Osteoblast (primary cell): ENCODE data around the gene GNAZ. TPM values are rescaled to one million over a fixed set of nuclear protein-coding genes. Genes with fewer than 3 reads are reported as not detected.

Experiments
- DNase-seq: peaks from one replicate; pipeline ENCODE4 v3.0.0; 2011; ENCODE audit warnings: low spot score, mixed read lengths; ENCODE audit not compliant: insufficient read length; ENCODE audit errors: missing footprints
- H2AFZ ChIP-seq: 2 replicates; pipeline ENCODE4 v1.6.0; 2011; ENCODE audit warnings: mild to moderate bottlenecking, low read length
- H3K27ac ChIP-seq: 2 replicates; pipeline ENCODE4 v1.5.1; 2011; ENCODE audit warnings: mild to moderate bottlenecking, low read depth, low read length, moderate library complexity
- H3K27me3 ChIP-seq: 2 replicates; pipeline ENCODE4 v1.6.0; 2012; ENCODE audit warnings: mild to moderate bottlenecking, control low read depth, inconsistent platforms, low read length, moderate library complexity; ENCODE audit not compliant: insufficient read depth
- H3K36me3 ChIP-seq: 2 replicates; pipeline ENCODE4 v1.5.1; 2011; ENCODE audit warnings: mild to moderate bottlenecking, low read length, control low read depth, moderate library complexity; ENCODE audit not compliant: insufficient read depth
- H3K4me1 ChIP-seq: 2 replicates; pipeline ENCODE4 v1.5.1; 2011; ENCODE audit warnings: mild to moderate bottlenecking, low read length, control low read depth, moderate library complexity; ENCODE audit not compliant: insufficient read depth
- H3K4me2 ChIP-seq: 2 replicates; pipeline ENCODE4 v1.6.0; 2011; ENCODE audit warnings: mild to moderate bottlenecking, low read length; ENCODE audit not compliant: insufficient read depth
- H3K4me3 ChIP-seq: fragments of 200-600 bp; sonication (generic); 3 replicates; pipeline ENCODE4 v1.5.1; 2012; ENCODE audit warnings: mild to moderate bottlenecking, low read length, inconsistent platforms; ENCODE audit not compliant: insufficient read depth
- H3K79me2 ChIP-seq: 2 replicates; pipeline ENCODE4 v1.6.0; 2012; ENCODE audit warnings: mild to moderate bottlenecking, low read length, control low read depth, inconsistent platforms; ENCODE audit not compliant: insufficient read depth
- H3K9me3 ChIP-seq: 2 replicates; pipeline ENCODE4 v1.5.1; 2011; ENCODE audit warnings: low read depth, low read length, control low read depth
- H4K20me1 ChIP-seq: 2 replicates; pipeline ENCODE4 v1.6.0; 2012; ENCODE audit warnings: mild to moderate bottlenecking, low read length, control low read depth; ENCODE audit not compliant: insufficient read depth
- total RNA-seq: library from RNA; depleted of rRNA; stranded (reverse); fragments of >200 nt; gene quantifications from 2 replicates; pipeline ENCODE4 v1.2.3, GENCODE V29; 2012
- TF ChIP-seq, protein P1 (sequence below): IDR thresholded peaks from 2 replicates; pipeline ENCODE4 v1.5.1; 2011; ENCODE audit warnings: mild to moderate bottlenecking, low read depth, low read length, moderate library complexity; ENCODE audit errors: extremely low read depth

GNAZ gene
- total RNA-seq, 1 donor = 0.72 TPM

DNA sequence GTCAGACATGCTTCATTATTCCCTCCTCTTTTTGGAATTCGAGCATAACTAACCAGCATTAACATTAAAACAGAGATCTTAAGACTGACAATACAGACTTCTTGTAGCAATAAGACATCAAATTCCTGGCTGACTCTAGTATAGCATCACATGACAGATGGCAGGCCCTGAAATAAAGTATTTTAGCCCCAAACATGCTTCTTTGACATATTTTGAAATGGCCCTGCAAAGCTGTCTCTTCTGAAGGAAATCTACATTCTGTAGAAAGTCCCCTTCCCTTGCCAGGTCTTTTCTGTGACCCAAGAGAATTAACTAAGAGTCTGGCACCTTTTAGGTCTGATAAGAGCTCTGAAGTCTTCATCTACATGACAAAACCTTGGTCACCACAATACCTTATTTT lies 38.5 kb upstream of the GNAZ start:
- Histone ChIP-seq H3K79me2 (no peaks in the 10 kb centered on the region), H2AFZ (no peak overlapping the region), H3K27me3 (peaks cover 3% of the 10 kb centered on the region), H3K4me3 (no peak overlapping the region), H3K4me2 (no peak overlapping the region), H4K20me1 (no peaks in the 10 kb centered on the region), H3K27ac (no peak overlapping the region), H3K9me3 (no peaks in the 10 kb centered on the region), H3K36me3 (no peaks in the 10 kb centered on the region), H3K4me1 (no peaks in the 10 kb centered on the region)
- TF ChIP-seq, protein P1, sequence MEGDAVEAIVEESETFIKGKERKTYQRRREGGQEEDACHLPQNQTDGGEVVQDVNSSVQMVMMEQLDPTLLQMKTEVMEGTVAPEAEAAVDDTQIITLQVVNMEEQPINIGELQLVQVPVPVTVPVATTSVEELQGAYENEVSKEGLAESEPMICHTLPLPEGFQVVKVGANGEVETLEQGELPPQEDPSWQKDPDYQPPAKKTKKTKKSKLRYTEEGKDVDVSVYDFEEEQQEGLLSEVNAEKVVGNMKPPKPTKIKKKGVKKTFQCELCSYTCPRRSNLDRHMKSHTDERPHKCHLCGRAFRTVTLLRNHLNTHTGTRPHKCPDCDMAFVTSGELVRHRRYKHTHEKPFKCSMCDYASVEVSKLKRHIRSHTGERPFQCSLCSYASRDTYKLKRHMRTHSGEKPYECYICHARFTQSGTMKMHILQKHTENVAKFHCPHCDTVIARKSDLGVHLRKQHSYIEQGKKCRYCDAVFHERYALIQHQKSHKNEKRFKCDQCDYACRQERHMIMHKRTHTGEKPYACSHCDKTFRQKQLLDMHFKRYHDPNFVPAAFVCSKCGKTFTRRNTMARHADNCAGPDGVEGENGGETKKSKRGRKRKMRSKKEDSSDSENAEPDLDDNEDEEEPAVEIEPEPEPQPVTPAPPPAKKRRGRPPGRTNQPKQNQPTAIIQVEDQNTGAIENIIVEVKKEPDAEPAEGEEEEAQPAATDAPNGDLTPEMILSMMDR = no peak
- DNase-seq = no peak

DNA sequence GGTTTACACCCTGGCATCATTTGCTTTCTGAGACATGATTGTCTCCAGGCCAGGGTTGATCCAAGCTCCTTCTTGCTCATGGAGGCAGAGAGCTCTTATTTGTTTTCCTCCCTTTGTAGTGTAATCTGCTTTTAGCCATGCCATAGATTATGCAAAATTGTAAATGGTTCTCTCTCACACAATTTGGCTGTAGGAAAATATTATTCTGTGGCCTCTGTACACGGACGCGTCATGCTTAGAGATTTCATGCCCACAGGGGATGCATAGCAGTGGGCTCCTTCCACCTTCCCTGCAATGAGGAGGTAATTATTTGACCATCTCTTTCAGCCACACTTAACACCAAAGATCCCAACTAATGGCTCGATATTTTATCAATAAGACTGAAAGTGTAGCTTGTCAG lies 37.7 kb upstream of the GNAZ start:
- H2AFZ ChIP-seq = no peak overlapping the region
- H3K4me3 ChIP-seq = no peak overlapping the region
- H3K27me3 ChIP-seq = peaks cover 3% of the 10 kb centered on the region
- H3K36me3 ChIP-seq = no peaks in the 10 kb centered on the region
- H3K9me3 ChIP-seq = no peaks in the 10 kb centered on the region
- H3K4me2 ChIP-seq = no peak overlapping the region
- no peaks in the 10 kb centered on the region for H3K79me2 ChIP-seq
- no peaks in the 10 kb centered on the region for H4K20me1 ChIP-seq
- no peak for DNase-seq
- no peak overlapping the region for H3K27ac ChIP-seq
- no peaks in the 10 kb centered on the region for H3K4me1 ChIP-seq
- TF ChIP-seq, protein P1 = no peak

DNA sequence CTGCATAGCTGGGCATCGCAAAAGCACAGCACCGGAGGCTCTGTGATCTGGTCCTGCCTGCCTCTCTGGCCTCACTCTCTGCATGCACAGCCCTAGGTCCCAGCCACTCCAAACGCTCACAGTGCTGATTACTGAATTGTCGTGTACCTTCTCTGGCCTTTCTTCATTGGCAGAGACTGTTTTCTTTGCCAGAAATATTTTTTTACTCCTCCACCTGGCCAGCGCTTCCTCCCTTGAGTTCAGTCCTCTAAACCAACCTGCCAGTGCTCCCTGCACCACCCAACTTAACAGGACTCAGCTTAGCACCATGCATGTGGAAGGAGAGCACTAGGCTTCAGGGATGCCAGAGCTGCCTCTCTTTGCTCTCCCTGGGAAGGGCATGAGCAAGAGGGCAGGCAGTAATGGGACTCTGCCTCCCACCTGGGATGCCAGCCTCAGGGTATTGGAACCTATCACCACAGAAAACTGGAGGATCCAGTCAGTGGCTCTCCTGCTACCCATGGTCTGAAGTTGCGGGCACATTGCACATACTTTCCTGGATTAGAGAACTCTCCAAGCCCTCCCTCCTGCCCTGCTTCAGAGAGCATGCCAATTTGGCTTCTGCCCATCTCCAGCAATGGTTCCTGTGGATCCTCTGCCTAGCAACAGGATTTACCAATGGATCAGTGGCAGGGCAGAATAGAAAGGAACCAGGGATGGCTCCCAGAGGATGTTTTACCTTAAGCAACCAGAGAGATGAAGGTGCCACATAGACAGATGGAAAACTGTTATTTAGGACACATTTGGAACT lies 37.0 kb upstream of the GNAZ start:
- no peaks in the 10 kb centered on the region for H3K36me3 ChIP-seq

More for the DNA sequence above, 37.0 kb upstream of the GNAZ start:
- Histone ChIP-seq H3K4me1 (no peaks in the 10 kb centered on the region), H3K27ac (no peak overlapping the region), H3K9me3 (no peaks in the 10 kb centered on the region), H2AFZ (no peak overlapping the region), H3K79me2 (no peaks in the 10 kb centered on the region), H3K4me2 (no peak overlapping the region), H3K4me3 (no peak overlapping the region), H4K20me1 (no peaks in the 10 kb centered on the region), H3K27me3 (peaks cover 3% of the 10 kb centered on the region)
- DNase-seq = no peak
- TF ChIP-seq, protein P1 = no peak
